Activated effector memory CD4-positive, alpha-beta T cell treated with Interleukin-2 at 50 U/mL for 16 hours (primary cell): ENCODE data around the gene PROKR2.

Experiments
- DNase-seq: peaks from one replicate; pipeline ENCODE4 v3.0.0-alpha.2; 2020

The PROKR2 gene

GRCh38 chr20:5279661-5280060 is 37.1 kb downstream of the PROKR2 start:
- no peak for DNase-seq

DNA sequence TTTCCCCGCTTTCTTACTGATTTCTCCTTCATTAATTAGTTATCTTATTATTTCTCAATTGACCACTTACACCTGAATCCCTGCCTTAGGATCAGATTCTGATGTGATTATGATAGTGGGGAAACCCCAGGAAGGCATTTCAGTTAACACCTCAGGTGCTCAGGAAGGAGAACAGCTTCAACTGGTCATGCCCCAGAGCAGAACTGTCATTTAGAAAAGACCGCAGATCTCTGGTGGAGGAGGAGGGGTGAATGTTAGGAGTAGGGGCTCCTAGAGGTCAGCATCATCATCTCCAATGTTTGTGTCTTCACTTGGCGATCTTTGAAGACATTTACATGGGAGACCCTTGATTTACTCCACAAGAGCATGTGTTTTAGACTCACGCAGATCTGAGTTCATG is 44.5 kb downstream of the PROKR2 start:
- DNase-seq, result no peak

DNA sequence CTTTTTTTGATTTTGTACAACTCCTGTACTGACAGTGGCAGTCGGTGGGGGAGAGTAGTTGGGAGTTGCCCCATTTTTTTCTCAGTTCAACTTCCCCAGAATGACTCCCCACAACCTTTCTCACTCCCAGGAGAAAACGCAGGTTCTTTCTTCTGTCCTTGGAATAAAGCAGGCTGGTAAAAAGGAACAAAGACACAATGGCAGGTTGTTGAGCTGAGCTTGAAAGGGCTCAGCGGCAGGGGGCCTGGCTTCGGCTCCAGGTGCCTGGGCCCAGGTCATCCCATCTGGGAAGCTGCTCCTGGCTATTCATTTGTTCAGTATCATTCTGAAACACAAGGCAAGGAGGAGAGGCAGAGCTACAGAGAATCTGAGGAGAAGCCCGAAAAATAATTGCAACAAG is 46.2 kb downstream of the PROKR2 start:
- no peak for DNase-seq

DNA sequence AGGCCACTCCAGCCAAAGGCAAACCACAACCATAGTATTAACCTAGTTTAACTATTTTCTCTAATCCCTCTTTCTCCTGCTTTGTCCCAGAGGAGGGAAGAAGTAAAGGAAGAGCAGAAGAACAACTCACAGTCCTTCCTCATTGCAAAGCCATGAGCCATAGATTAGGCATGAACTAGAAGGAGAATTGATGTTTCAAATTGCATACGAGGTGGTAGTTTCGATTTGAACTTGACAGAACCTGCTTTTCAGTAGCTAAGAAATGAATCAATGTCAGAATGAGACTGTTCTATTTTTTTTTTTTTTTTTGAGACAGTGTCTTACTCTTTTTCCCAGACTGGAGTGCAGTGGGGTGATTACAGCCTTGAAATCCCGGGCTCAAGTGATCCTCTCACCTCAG is 48.3 kb downstream of the PROKR2 start:
- no peak for DNase-seq

GRCh38 chr20:5267092-5267491 is 49.7 kb downstream of the PROKR2 start:
- DNase-seq, result no peak
